Body of pancreas (tissue), 4 donors: ENCODE results near the gene ZNF281. TPM values are rescaled to one million over a fixed set of nuclear protein-coding genes. Genes with fewer than 3 reads are reported as not detected.

ENCODE experiments used
- ATAC-seq: fragments of 150-250 bp; one replicate; pipeline ENCODE4 v1.9.1; 2016
- DNase-seq, 4 donors: peaks; one replicate each; pipeline ENCODE4 v3.0.0-alpha.2; 2019
- H3K27ac ChIP-seq, 4 donors: fragments of 200-600 bp; sonication (generic); 1 replicate in 3 of 4; 2 replicates in 1 of 4; pipeline versions ENCODE4 v1.5.1 to v1.6.1; 2016 to 2019; ENCODE audit warnings: mild to moderate bottlenecking in 1 of 4, mixed read lengths in 1 of 4, moderate library complexity in 1 of 4
- H3K27me3 ChIP-seq, 2 donors: fragments of 200-600 bp; sonication (generic); one replicate each; pipeline ENCODE4 v1.6.0; 2016; ENCODE audit warnings: mild to moderate bottlenecking in 1 of 2
- H3K36me3 ChIP-seq, 2 donors: fragments of 200-600 bp; sonication (generic); replicated peaks in 1 of 2; 2 replicates each; pipeline ENCODE4 v1.5.1; 2016; ENCODE audit warnings: low read depth in 2 of 2; ENCODE audit not compliant: insufficient read depth in 1 of 2
- H3K4me1 ChIP-seq: fragments of 200-600 bp; sonication (generic); one replicate; pipeline ENCODE4 v1.6.0; 2016
- H3K4me3 ChIP-seq, 2 donors: fragments of 200-600 bp; sonication (generic); 1 replicate in 1 of 2; 2 replicates in 1 of 2; pipeline ENCODE4 v1.5.1; 2016 to 2019
- H3K9me3 ChIP-seq, 3 donors: fragments of 200-600 bp; sonication (generic); 1 replicate in 2 of 3; 2 replicates in 1 of 3; pipeline ENCODE4 v1.5.1; 2016
- POLR2A ChIP-seq, 3 donors: fragments of 450-650 bp; IDR thresholded peaks; one replicate each; pipeline ENCODE4 v1.6.1; 2016; ENCODE audit warnings: antibody characterized with exemption in 3 of 3, mild to moderate bottlenecking in 2 of 3
- WGBS, 2 donors: methylation state at CpG; one replicate each; pipeline ENCODE4 v1.1.5; 2017; 5-methylcytosine and 5-hydroxymethylcytosine counted together
- intact Hi-C: fragments of 100-400 bp; cut with DNase I; formaldehyde crosslinking; loops from one replicate; pipeline ENCODE4 v1.15.1; 2023
- total RNA-seq, 2 donors: library from RNA; depleted of rRNA; stranded (reverse); fragments of >200 nt; gene quantifications; one replicate each; pipeline ENCODE4 v1.1.0, GENCODE V29; 2016
- TF ChIP-seq, protein P1 (sequence below), 7 experiments: fragments of 450-650 bp in 4 of 7; fragments of 200-600 bp in 3 of 7; sonication (generic) in 3 of 7; IDR thresholded peaks; one replicate each; pipeline ENCODE4 v1.5.1; 2016 to 2019; ENCODE audit warnings: antibody characterized with exemption in 7 of 7

The ZNF281 gene
- total RNA-seq, 2 donors from 2014 or later = 6.5 to 7.9 TPM

GRCh38 chr1:200411406-200412257, 1.8 kb upstream of the ZNF281 start:
- peak in 2 of 3 donors; percentile 16 to 27 for TF ChIP-seq POLR2A (IDR thresholded peaks at IDR 0.05)
- TF ChIP-seq, protein P1, sequence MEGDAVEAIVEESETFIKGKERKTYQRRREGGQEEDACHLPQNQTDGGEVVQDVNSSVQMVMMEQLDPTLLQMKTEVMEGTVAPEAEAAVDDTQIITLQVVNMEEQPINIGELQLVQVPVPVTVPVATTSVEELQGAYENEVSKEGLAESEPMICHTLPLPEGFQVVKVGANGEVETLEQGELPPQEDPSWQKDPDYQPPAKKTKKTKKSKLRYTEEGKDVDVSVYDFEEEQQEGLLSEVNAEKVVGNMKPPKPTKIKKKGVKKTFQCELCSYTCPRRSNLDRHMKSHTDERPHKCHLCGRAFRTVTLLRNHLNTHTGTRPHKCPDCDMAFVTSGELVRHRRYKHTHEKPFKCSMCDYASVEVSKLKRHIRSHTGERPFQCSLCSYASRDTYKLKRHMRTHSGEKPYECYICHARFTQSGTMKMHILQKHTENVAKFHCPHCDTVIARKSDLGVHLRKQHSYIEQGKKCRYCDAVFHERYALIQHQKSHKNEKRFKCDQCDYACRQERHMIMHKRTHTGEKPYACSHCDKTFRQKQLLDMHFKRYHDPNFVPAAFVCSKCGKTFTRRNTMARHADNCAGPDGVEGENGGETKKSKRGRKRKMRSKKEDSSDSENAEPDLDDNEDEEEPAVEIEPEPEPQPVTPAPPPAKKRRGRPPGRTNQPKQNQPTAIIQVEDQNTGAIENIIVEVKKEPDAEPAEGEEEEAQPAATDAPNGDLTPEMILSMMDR (IDR thresholded peaks at IDR 0.05) = no peak
- Histone ChIP-seq H3K36me3 (no peaks in the 10 kb centered on the region), H3K27me3 (no peaks in the 10 kb centered on the region), H3K27ac (peak overlapping the region; percentile 7 to 90 (median 58)), H3K4me3 (no peak overlapping the region), H3K9me3 (no peaks in the 10 kb centered on the region), H3K4me1 (peaks cover 48% of the 10 kb centered on the region)
- ATAC-seq = no peak
- intact Hi-C loops = no loop called here
- 51 to 52% methylated on average over 19 to 20 of the region's 20 CpGs for WGBS, 2 donors
- peak in 1 of 4 donors; percentile 18 for DNase-seq

DNA sequence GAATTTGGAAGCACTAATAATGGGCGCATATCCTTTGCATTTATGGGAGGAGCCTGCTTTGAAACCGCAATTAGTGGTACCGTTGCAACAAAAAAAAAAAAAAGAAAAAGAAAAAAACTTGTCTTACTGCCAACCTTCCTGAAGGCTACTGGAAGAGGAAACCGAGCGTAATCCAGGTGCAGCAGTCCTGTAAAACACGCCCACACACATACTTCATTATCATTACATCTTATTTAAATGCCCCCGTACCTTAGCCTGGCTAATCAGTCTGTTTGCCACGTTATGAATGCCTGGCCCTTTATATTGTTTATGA, 686 bp upstream of the ZNF281 start:
- no peaks in the 10 kb centered on the region for H3K27me3 ChIP-seq
- TF ChIP-seq POLR2A (IDR thresholded peaks at IDR 0.05) = no peak
- TF ChIP-seq, protein P1 (IDR thresholded peaks at IDR 0.05) = no peak
- peaks cover 47% of the 10 kb centered on the region for H3K4me1 ChIP-seq
- WGBS, 2 donors = 1 to 2% methylated on average over 8 of the region's 8 CpGs
- peak; percentile 54 for ATAC-seq
- DNase-seq = peak; percentile 26 to 63 (median 52)
- intact Hi-C loops = no loop called here
- no peaks in the 10 kb centered on the region for H3K9me3 ChIP-seq
- peak overlapping the region; percentile 77 to 95 for H3K4me3 ChIP-seq
- H3K27ac ChIP-seq = peak overlapping the region in 3 of 4 donors; percentile 74 to 90 (median 84)
- H3K36me3 ChIP-seq = no peaks in the 10 kb centered on the region

DNA sequence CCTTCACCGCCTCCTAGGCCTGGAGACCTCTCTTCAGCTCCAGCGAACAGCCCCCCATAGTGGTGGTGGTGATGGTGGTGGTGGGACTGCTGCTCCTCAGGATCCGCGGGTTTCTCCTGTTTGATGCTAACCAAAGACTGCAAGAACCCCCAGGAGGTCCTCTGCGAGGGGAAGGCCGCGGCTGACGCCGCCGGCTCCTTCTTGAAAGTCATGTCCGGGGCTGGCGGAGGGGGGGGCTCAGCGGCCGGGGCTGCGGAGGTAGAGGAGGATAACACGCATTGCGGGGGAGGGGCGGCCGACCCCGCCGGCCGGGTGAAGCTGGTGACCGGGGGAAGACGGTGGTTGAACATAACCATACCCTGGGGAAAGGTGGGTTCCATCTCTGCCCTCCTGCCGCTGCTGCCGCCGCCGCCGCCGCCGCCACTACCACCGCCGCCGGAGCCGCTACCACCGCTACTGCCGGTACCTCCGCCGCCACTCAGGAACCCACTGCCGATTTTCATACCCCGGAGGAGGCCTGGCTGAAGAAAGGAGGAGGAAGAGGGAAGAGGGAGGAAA, 554 bp downstream of the ZNF281 start:
- Histone ChIP-seq H3K9me3 (no peaks in the 10 kb centered on the region), H3K27me3 (no peaks in the 10 kb centered on the region), H3K4me3 (peak overlapping the region; percentile 77 to 95), H3K27ac (peak overlapping the region; percentile 74 to 90 (median 81)), H3K4me1 (peaks cover 53% of the 10 kb centered on the region), H3K36me3 (no peaks in the 10 kb centered on the region)
- TF ChIP-seq POLR2A (IDR thresholded peaks at IDR 0.05) = no peak
- TF ChIP-seq, protein P1 (IDR thresholded peaks at IDR 0.05) = no peak
- DNase-seq (peak; percentile 34 to 55 (median 42)), ATAC-seq (peak; percentile 16)
- WGBS, 2 donors = 0 to 1% methylated on average over 13 to 40 of the region's 41 CpGs
- intact Hi-C loops = no loop called here

DNA sequence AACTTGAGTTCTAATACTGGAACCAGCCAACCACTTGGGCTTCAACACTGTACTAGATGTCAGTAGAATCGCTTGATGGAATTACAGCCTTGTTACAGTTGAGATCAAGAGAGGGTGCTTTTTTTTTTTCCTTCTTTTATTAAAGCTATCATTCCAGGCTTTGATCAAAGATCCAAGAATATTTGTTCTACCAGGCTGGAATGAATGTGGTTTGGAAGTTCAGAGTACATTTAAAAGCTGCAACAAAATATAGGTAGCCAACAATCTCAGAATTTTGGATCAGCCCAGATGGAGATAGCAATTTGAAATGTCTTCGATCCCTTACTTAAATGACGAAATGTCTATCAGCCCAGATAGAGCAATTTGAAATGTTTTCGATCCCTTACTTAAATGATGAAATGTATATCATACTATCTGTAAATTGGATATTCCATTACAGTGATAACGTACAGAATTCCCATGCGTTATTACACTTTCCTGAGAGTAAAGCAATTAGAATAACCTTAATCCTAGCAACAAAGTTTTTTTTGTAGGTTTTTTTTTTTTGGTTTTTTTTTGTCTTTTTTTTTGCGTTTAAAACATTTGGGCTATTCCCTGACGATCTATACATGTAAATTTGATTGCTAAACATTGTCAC, 3.6 kb downstream of the ZNF281 start:
- Histone ChIP-seq H3K27me3 (no peaks in the 10 kb centered on the region), H3K27ac (no peak overlapping the region), H3K36me3 (no peaks in the 10 kb centered on the region), H3K4me3 (no peak overlapping the region), H3K4me1 (peaks cover 60% of the 10 kb centered on the region), H3K9me3 (no peaks in the 10 kb centered on the region)
- no peak for DNase-seq
- TF ChIP-seq, protein P1 (IDR thresholded peaks at IDR 0.05) = no peak
- TF ChIP-seq POLR2A (IDR thresholded peaks at IDR 0.05) = no peak
- 78 to 90% methylated on average over 8 of the region's 8 CpGs for WGBS, 2 donors
- intact Hi-C loops = no loop called here
- ATAC-seq = no peak
